Retinal pigment epithelial cell (primary cell): ENCODE measurements around the gene OPRL1.

Source experiments
- DNase-seq: peaks from one replicate; pipeline ENCODE4 v3.0.0-alpha.2; 2010; ENCODE audit warnings: low read depth
- H3K4me3 ChIP-seq: 2 replicates; pipeline ENCODE4 v1.5.1; 2011; ENCODE audit warnings: mild to moderate bottlenecking, low read length, control low read depth, moderate library complexity
- CTCF ChIP-seq: conservative IDR thresholded peaks from 2 replicates; pipeline ENCODE4 v1.5.1; 2011; ENCODE audit warnings: low read depth, low read length, control low read depth, inconsistent platforms

Gene OPRL1

GRCh38 chr20:64099086-64099786, 19.4 kb downstream of the OPRL1 start:
- TF ChIP-seq CTCF = no peak
- no peak overlapping the region for H3K4me3 ChIP-seq
- no peak for DNase-seq

- no peak for DNase-seq
- TF ChIP-seq CTCF = no peak
- H3K4me3 ChIP-seq = no peak overlapping the region
Observed at GRCh38 chr20:64099880-64100565, 20.1 kb downstream of the OPRL1 start.

- no peak overlapping the region for H3K4me3 ChIP-seq
- no peak for TF ChIP-seq CTCF
- no peak for DNase-seq
Observed at GRCh38 chr20:64100566-64100888, 20.6 kb downstream of the OPRL1 start.

- DNase-seq = no peak
Observed at GRCh38 chr20:64100946-64101688, 21.2 kb downstream of the OPRL1 start.

GRCh38 chr20:64101731-64102621, 22.1 kb downstream of the OPRL1 start:
- DNase-seq = no peak
- TF ChIP-seq CTCF = peak; percentile 72
- peak overlapping the region; percentile 9 for H3K4me3 ChIP-seq

More at GRCh38 chr20:64100946-64101688, 21.2 kb downstream of the OPRL1 start:
- no peak for TF ChIP-seq CTCF
- H3K4me3 ChIP-seq = no peak overlapping the region

GRCh38 chr20:64102647-64103354, 22.9 kb downstream of the OPRL1 start:
- no peak for TF ChIP-seq CTCF
- peak overlapping the region; percentile 9 for H3K4me3 ChIP-seq
- DNase-seq = no peak
